GM12892 (cell line): ENCODE measurements around the gene CAPN12.

Experiments used
- DNase-seq: peaks from one replicate; pipeline ENCODE4 v3.0.0; 2011; ENCODE audit not compliant: insufficient read length
- FAIRE-seq: peaks from 2 replicates; lab custom pipeline; 2011; peaks lifted over from hg19 to GRCh38; lab: Jason Lieb, UNC
- POLR2A ChIP-seq: IDR thresholded peaks from 2 replicates; pipeline ENCODE4 v1.6.1; 2011; ENCODE audit warnings: low read depth, low read length, control low read depth
- POLR2AphosphoS5 ChIP-seq: IDR thresholded peaks from 2 replicates; pipeline ENCODE4 v1.6.1; 2011; ENCODE audit warnings: low read depth, low read length, control low read depth
- TAF1 ChIP-seq: IDR thresholded peaks from 2 replicates; pipeline ENCODE4 v1.6.1; 2011; ENCODE audit warnings: low read depth, mild to moderate bottlenecking, control low read depth, low read length, borderline replicate concordance

The CAPN12 gene

GRCh38 chr19:38733241-38733492 is 11.1 kb downstream of the CAPN12 start:
- FAIRE-seq = no peak
- TF ChIP-seq TAF1 (no peak), POLR2AphosphoS5 (no peak), POLR2A (no peak)
- no peak for DNase-seq

GRCh38 chr19:38731654-38732301 is 12.5 kb downstream of the CAPN12 start:
- DNase-seq (no peak), FAIRE-seq (no peak)
- no peak; the same call in 1 of the 2 replicates for TF ChIP-seq POLR2A
- no peak for TF ChIP-seq POLR2AphosphoS5
- no peak for TF ChIP-seq TAF1

GRCh38 chr19:38730731-38731589 is 13.3 kb downstream of the CAPN12 start:
- FAIRE-seq = no peak
- no peak for DNase-seq
- TF ChIP-seq TAF1 (no peak), POLR2AphosphoS5 (peak; percentile 18; the same call in 1 of the 2 replicates), POLR2A (no peak)

GRCh38 chr19:38730470-38730730 is 13.9 kb downstream of the CAPN12 start:
- FAIRE-seq = no peak
- TF ChIP-seq TAF1 (no peak), POLR2AphosphoS5 (no peak), POLR2A (no peak)
- DNase-seq = no peak

GRCh38 chr19:38729653-38730469 is 14.4 kb downstream of the CAPN12 start:
- TF ChIP-seq TAF1 (no peak), POLR2A (no peak), POLR2AphosphoS5 (no peak)
- DNase-seq (peak; percentile 71), FAIRE-seq (peak; percentile 74)

- no peak for DNase-seq
- no peak for TF ChIP-seq POLR2A
- TF ChIP-seq TAF1 = no peak
- TF ChIP-seq POLR2AphosphoS5 = no peak
- no peak for FAIRE-seq
Observed at GRCh38 chr19:38728752-38729541, 15.3 kb downstream of the CAPN12 start.

GRCh38 chr19:38727868-38728660 is 16.2 kb downstream of the CAPN12 start:
- DNase-seq (no peak), FAIRE-seq (no peak)

GRCh38 chr19:38727306-38727867 is 16.9 kb downstream of the CAPN12 start:
- FAIRE-seq (no peak), DNase-seq (no peak)
- no peak for TF ChIP-seq POLR2A
- TF ChIP-seq TAF1 = no peak
- no peak for TF ChIP-seq POLR2AphosphoS5

More at GRCh38 chr19:38727868-38728660, 16.2 kb downstream of the CAPN12 start:
- TF ChIP-seq TAF1 = no peak
- TF ChIP-seq POLR2AphosphoS5 = no peak
- no peak for TF ChIP-seq POLR2A

- no peak for FAIRE-seq
- no peak for TF ChIP-seq TAF1
- no peak for TF ChIP-seq POLR2AphosphoS5
- no peak for TF ChIP-seq POLR2A
- DNase-seq = no peak
Observed at GRCh38 chr19:38726761-38727301, 17.4 kb downstream of the CAPN12 start.

- no peak for DNase-seq
- no peak for TF ChIP-seq TAF1
- no peak for TF ChIP-seq POLR2AphosphoS5
- TF ChIP-seq POLR2A = no peak
- no peak for FAIRE-seq
Observed at GRCh38 chr19:38726284-38726673, 18.0 kb downstream of the CAPN12 start.
